Lower lobe of right lung (tissue), 2 donors: ENCODE measurements around the gene MIGA2. TPM values are rescaled to one million over a fixed set of nuclear protein-coding genes. Genes with fewer than 3 reads are reported as not detected.
A peak's percentile ranks its signal among the peaks of the same experiment; 100 is the strongest.

Source experiments
- ATAC-seq, 2 donors: fragments of 200-7000 bp; cut with Tn5 transposase; one replicate each; pipeline ENCODE4 v1.9.1; 2020 to 2022; ENCODE audit warnings: mild to moderate bottlenecking in 2 of 2, moderate library complexity in 2 of 2
- DNase-seq: peaks from one replicate; pipeline ENCODE4 v3.0.0-alpha.2; 2020
- H3K27ac ChIP-seq: fragments of 200-600 bp; one replicate; pipeline ENCODE4 v1.8.0; 2022
- H3K27me3 ChIP-seq: fragments of 200-600 bp; one replicate; pipeline ENCODE4 v1.8.0; 2022; ENCODE audit warnings: low read depth
- H3K36me3 ChIP-seq: fragments of 200-600 bp; one replicate; pipeline ENCODE4 v1.8.0; 2022; ENCODE audit warnings: mild to moderate bottlenecking
- H3K4me1 ChIP-seq: fragments of 200-600 bp; one replicate; pipeline ENCODE4 v1.8.0; 2022
- H3K4me3 ChIP-seq: fragments of 200-600 bp; one replicate; pipeline ENCODE4 v1.8.0; 2022; ENCODE audit warnings: mild to moderate bottlenecking
- H3K9me3 ChIP-seq: fragments of 200-600 bp; one replicate; pipeline ENCODE4 v1.8.0; 2022
- intact Hi-C: fragments of 100-400 bp; cut with DNase I; formaldehyde crosslinking; loops from one replicate; pipeline ENCODE4 v1.11.0; 2022
- total RNA-seq: library from RNA; stranded (reverse); fragmentation: NEBNext Ultra II Directional; extraction: Animal tissue kit (Norgen Biotek cat#: 25700); gene quantifications from one replicate; pipeline ENCODE4 v1.2.1, GENCODE V29; 2021
- TF ChIP-seq, protein P1 (sequence below): fragments of 200-600 bp; IDR thresholded peaks from one replicate; pipeline ENCODE4 v1.8.0; 2022; ENCODE audit warnings: antibody characterized with exemption, mild to moderate bottlenecking
- donor health status: DM: no; HTN: yes; CAD: no; lungs with severe emphysema.

Gene MIGA2
- total RNA-seq, 1 donor from 2014 or later = 21.2 TPM

DNA sequence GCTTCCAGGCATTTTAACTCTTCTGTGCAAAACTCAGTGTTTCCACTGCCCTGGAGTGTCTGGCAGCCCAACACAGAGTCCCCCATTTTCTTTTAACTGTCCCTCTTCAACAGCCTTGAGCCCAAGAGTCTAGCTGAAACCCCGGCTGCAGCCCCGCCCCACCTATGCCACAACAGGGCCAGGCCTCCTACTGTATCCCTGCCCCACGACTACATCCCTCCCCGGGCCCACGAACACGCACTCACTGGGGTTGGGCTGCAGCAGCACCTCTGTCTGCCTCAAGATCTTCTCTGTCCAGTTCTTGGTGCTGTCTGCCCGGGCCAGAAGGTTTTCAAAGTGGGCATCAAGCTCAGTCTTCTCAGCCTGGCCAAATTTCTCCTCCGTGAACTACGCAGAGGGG, 14.4 kb upstream of the MIGA2 start:
- intact Hi-C loops = no loop called here
- TF ChIP-seq, protein P1, sequence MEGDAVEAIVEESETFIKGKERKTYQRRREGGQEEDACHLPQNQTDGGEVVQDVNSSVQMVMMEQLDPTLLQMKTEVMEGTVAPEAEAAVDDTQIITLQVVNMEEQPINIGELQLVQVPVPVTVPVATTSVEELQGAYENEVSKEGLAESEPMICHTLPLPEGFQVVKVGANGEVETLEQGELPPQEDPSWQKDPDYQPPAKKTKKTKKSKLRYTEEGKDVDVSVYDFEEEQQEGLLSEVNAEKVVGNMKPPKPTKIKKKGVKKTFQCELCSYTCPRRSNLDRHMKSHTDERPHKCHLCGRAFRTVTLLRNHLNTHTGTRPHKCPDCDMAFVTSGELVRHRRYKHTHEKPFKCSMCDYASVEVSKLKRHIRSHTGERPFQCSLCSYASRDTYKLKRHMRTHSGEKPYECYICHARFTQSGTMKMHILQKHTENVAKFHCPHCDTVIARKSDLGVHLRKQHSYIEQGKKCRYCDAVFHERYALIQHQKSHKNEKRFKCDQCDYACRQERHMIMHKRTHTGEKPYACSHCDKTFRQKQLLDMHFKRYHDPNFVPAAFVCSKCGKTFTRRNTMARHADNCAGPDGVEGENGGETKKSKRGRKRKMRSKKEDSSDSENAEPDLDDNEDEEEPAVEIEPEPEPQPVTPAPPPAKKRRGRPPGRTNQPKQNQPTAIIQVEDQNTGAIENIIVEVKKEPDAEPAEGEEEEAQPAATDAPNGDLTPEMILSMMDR = no peak
- no peak for DNase-seq
- peaks cover 25% of the 10 kb centered on the region for H3K36me3 ChIP-seq
- peaks cover 17% of the 10 kb centered on the region for H3K4me1 ChIP-seq
- no peak overlapping the region for H3K4me3 ChIP-seq
- no peaks in the 10 kb centered on the region for H3K27me3 ChIP-seq
- H3K27ac ChIP-seq = no peak overlapping the region
- ATAC-seq = no peak
- H3K9me3 ChIP-seq = no peaks in the 10 kb centered on the region

DNA sequence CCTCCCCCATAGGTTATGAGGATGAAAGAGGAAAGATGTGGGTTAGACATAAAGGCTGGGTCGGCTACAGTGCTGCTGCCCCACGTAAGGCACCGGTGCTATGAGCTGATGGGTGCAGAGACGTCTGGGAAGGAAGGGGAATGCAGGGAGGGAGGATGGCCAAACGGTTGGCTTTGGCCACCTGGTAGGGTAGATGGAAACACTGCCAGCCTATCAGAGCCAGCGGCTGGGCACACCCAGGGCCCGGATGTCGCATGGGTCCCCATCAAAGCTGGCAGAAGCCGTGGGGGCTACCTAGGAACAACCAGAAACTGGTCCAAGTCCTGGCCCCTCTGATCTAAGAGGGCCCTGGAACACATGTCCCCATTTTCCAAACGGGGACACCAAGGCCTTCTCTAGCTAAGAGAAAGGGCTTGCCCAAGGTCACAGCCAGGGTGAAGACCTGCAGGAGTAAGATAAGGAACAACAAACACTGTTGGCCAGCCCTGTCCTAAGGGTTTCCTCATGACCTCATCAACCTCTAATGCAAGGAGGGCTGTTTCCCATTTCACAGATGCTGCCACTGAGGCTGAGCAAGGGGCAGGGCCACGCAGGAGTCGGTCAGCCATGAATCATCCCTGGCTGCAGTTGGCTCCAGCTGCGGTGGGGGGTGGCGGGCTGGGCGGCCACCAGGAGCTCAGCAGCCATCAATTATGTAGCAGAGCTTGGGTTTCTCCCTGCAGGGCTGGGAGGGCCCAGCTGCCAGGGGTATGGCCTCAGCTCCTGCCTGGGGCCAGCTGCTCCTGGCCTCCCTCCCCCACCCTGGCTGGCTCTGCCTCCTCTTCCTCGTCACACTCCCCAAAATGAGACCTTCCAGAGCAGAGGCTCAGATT, 13.2 kb upstream of the MIGA2 start:
- intact Hi-C loops = no loop called here
- H3K9me3 ChIP-seq = no peaks in the 10 kb centered on the region
- H3K27ac ChIP-seq = no peak overlapping the region
- no peak for ATAC-seq
- no peak overlapping the region for H3K4me3 ChIP-seq
- no peak for DNase-seq
- peaks cover 23% of the 10 kb centered on the region for H3K4me1 ChIP-seq
- H3K27me3 ChIP-seq = no peaks in the 10 kb centered on the region
- TF ChIP-seq, protein P1 = no peak
- H3K36me3 ChIP-seq = peaks cover 16% of the 10 kb centered on the region

DNA sequence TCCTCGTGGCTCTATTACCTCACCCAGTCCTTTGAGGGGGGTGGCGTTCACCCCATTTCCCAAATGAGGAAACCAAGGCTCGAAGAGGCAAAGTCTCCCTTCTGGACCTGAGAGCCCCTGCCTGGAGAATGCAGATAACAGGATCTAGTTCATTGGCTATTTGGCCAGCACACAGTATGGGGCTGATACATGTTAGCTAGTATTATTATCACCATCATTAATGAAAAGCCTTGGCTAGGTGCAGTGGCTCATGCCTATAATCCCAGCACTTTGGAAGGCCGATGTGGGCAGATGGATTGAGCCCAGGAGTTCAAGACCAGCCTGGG, 12.6 kb upstream of the MIGA2 start:
- peaks cover 23% of the 10 kb centered on the region for H3K4me1 ChIP-seq
- H3K27me3 ChIP-seq = no peaks in the 10 kb centered on the region
- no peak overlapping the region for H3K4me3 ChIP-seq
- H3K36me3 ChIP-seq = peaks cover 10% of the 10 kb centered on the region
- no peak overlapping the region for H3K27ac ChIP-seq
- intact Hi-C loops = no loop called here
- no peak for ATAC-seq
- TF ChIP-seq, protein P1 = no peak
- no peaks in the 10 kb centered on the region for H3K9me3 ChIP-seq
- DNase-seq = no peak

DNA sequence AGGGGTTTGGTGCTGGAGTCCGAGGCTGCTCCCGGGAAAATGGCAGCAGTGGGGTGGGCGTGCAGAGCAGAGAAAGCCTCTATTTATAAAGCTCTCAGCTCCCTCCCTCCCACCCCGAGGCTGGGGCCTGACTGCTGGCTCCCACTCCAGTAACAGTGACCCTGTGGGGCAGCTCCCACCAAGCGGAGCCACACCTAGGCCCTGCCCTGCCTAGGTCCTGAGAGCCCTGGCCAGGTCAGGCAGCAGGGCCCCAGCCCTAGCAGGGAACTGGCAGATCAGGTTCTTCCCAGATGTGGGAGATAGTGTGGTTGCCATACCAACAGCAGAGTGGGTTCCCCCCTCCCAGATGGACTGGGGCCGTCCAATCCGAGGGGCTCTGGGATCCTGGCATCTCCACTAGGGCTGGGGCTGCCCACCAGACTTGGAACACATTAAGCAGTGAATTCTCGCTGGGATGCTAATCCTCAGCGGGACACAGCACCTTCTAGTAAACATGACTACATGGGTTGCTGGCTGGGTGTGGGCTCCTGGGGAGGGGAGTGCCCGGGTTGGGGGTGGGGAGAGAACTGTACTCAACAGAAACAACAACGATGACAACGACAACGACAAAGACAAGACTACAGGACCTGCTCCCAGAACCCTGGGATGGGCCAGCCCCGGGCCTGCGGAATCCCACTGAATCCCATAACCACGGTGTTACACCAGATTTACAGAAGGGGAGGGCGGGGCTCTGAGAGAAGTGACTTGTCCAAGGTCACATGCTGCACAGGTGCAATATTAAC, 9.8 kb upstream of the MIGA2 start:
- TF ChIP-seq, protein P1 = no peak
- H3K9me3 ChIP-seq = no peaks in the 10 kb centered on the region
- H3K27ac ChIP-seq = peak overlapping the region; percentile 78
- ATAC-seq (peak in 1 of 2 donors; percentile 20), DNase-seq (no peak)
- H3K27me3 ChIP-seq = no peaks in the 10 kb centered on the region
- H3K4me3 ChIP-seq = peak overlapping the region; percentile 91
- peaks cover 23% of the 10 kb centered on the region for H3K4me1 ChIP-seq
- intact Hi-C loops = no loop called here
- H3K36me3 ChIP-seq = no peaks in the 10 kb centered on the region

DNA sequence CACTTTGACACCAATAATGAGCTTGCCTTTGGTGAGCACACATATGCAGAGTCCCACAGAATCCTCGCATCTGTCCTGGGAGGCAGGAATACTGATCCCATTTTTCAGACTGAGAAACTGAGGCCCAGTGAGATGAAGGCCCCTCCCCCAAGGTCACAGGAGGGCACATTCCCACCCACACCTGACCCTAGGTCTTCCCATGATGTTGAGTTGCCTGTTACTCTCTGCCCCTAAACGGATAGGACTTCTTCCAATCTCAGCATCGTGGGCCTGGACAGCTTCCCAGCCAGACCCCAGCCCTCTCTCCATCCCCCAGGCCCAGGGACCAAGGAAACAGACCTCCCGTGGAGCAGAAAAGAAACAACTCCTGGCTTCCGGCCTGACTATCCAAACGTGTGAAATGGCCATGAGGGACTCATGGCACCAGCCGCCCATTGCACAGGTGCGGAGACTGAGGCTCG, 9.2 kb upstream of the MIGA2 start:
- H3K36me3 ChIP-seq = no peaks in the 10 kb centered on the region
- ATAC-seq (no peak), DNase-seq (no peak)
- no peaks in the 10 kb centered on the region for H3K9me3 ChIP-seq
- H3K4me3 ChIP-seq = peak overlapping the region; percentile 91
- peaks cover 23% of the 10 kb centered on the region for H3K4me1 ChIP-seq
- no peaks in the 10 kb centered on the region for H3K27me3 ChIP-seq
- TF ChIP-seq, protein P1 = no peak
- peak overlapping the region; percentile 78 for H3K27ac ChIP-seq
- intact Hi-C loops = no loop called here
